Ovary (tissue), 9 donors: ENCODE measurements around the gene TRIP4. TPM values are rescaled to one million over a fixed set of nuclear protein-coding genes. Genes with fewer than 3 reads are reported as not detected.

ENCODE experiments used
- DNase-seq, 5 donors: peaks; one replicate each; pipeline ENCODE4 v3.0.0-alpha.2; 2019 to 2020
- H3K27ac ChIP-seq, 2 donors: fragments of 200-600 bp; one replicate each; pipeline versions ENCODE4 v1.5.1 to v1.8.0; 2019 to 2022
- H3K27me3 ChIP-seq: fragments of 200-600 bp; one replicate; pipeline ENCODE4 v1.8.0; 2022
- H3K36me3 ChIP-seq: fragments of 200-600 bp; sonication (generic); one replicate; pipeline ENCODE4 v1.5.1; 2019
- H3K4me1 ChIP-seq: one replicate; pipeline ENCODE4 v1.8.1; 2013; ENCODE audit warnings: mild to moderate bottlenecking, moderate library complexity; ENCODE audit not compliant: insufficient read depth
- H3K4me3 ChIP-seq: fragments of 200-600 bp; sonication (generic); one replicate; pipeline ENCODE4 v1.5.1; 2017
- H3K9me3 ChIP-seq, 2 donors: fragments of 200-600 bp in 1 of 2; sonication (generic) in 1 of 2; one replicate each; pipeline versions ENCODE4 v1.5.1 to v1.8.1; 2013 to 2019; ENCODE audit warnings: mild to moderate bottlenecking in 1 of 2, moderate library complexity in 1 of 2
- CTCF ChIP-seq, 3 donors: fragments of 450-650 bp in 2 of 3; fragments of 200-600 bp in 1 of 3; IDR thresholded peaks; one replicate each; pipeline versions ENCODE4 v1.5.1 to v1.8.0; 2016 to 2022; ENCODE audit warnings: antibody characterized with exemption in 3 of 3, mild to moderate bottlenecking in 1 of 3
- EP300 ChIP-seq: sonication (generic); formaldehyde crosslinking; IDR thresholded peaks from one replicate; pipeline ENCODE4 v1.6.1; 2017; ENCODE audit warnings: antibody characterized with exemption
- POLR2A ChIP-seq: fragments of 450-650 bp; IDR thresholded peaks from one replicate; pipeline ENCODE4 v1.6.1; 2017; ENCODE audit warnings: antibody characterized with exemption, mild to moderate bottlenecking, moderate library complexity
- WGBS, 3 donors: extraction: QIAGEN DNeasy Blood & Tissue Kit in 1 of 3; methylation state at CpG; one replicate each; pipeline versions ENCODE4 v1.1.5 to v1.1.7; 2013 to 2017; 5-methylcytosine and 5-hydroxymethylcytosine counted together
- intact Hi-C, 4 donors: fragments of 100-400 bp; cut with DNase I; formaldehyde crosslinking; loops; one replicate each; pipeline versions ENCODE4 v1.11.0 to v1.15.1; 2022 to 2023
- polyA plus RNA-seq, 2 donors: library from polyadenylated mRNA; stranded (reverse); fragments of 200-250 nt in 1 of 2; fragments of 350-450 nt in 1 of 2; fragmentation: Illumina TruSeq in 1 of 2; extraction: RNeasy Lipid Tissue Mini Kit (QIAGEN cat#74804) in 1 of 2; gene quantifications; one replicate each; pipeline ENCODE4 v1.2.3, GENCODE V29; 2013 to 2014
- total RNA-seq, 7 donors: library from RNA; depleted of rRNA in 2 of 7; stranded (reverse); fragments of >200 nt in 2 of 7; fragmentation: NEBNext Ultra II Directional in 3 of 7; extraction: Animal tissue kit (Norgen Biotek cat#: 25700) in 3 of 7; gene quantifications; one replicate each; pipeline versions ENCODE4 v1.1.0 to v1.2.4, GENCODE V29; 2016 to 2023
- donor health status: DM: no; HTN: no; CAD: no; lungs with moderate emphysema.
- donor health status: DM: no; HTN: no; CAD: no.
- donor health status: Bipolar disorder and iron deficiency.
- donor health status: DM: yes; HTN: yes; CAD: no.
- donor health status: DM: no; HTN: no; CAD: no.
- donor health status: DM: yes; HTN: yes; CAD: no.

Gene TRIP4
- total and polyA plus RNA-seq, 9 donors: 7.4 to 24.0 (median 18.6) TPM

- intact Hi-C loops: loop anchor here in 1 of 4 donors (10.0 kb wide), 1 partner anchor 231 kb away; no protein-coding TSS in a partner anchor
- no peaks in the 10 kb centered on the region for H3K36me3 ChIP-seq
- no peaks in the 10 kb centered on the region for H3K27me3 ChIP-seq
- H3K4me3 ChIP-seq: no peak overlapping the region
- WGBS, 3 donors: 35 to 43% (median 37%) methylated on average over 3 of the region's 3 CpGs
- H3K9me3 ChIP-seq: no peaks in the 10 kb centered on the region
- DNase-seq: no peak
- peak overlapping the region in 1 of 2 donors; percentile 13 for H3K27ac ChIP-seq
- TF ChIP-seq EP300 (no peak), CTCF (IDR thresholded peaks at IDR 0.05) (no peak), POLR2A (no peak)
- no peaks in the 10 kb centered on the region for H3K4me1 ChIP-seq
These were observed 56.3 kb downstream of the TRIP4 start for GRCh38 chr15:64443747-64444621.

- H3K27me3 ChIP-seq: no peaks in the 10 kb centered on the region
- H3K36me3 ChIP-seq: no peaks in the 10 kb centered on the region
- H3K4me3 ChIP-seq: no peak overlapping the region
- no peaks in the 10 kb centered on the region for H3K4me1 ChIP-seq
- peak overlapping the region in 1 of 2 donors; percentile 13 for H3K27ac ChIP-seq
- intact Hi-C loops: loop anchor here in 1 of 4 donors (10.0 kb wide), 1 partner anchor 230 kb away; no protein-coding TSS in a partner anchor
- TF ChIP-seq CTCF (IDR thresholded peaks at IDR 0.05): no peak
- TF ChIP-seq POLR2A: no peak
- no peak for TF ChIP-seq EP300
- no peak for DNase-seq
- no peaks in the 10 kb centered on the region for H3K9me3 ChIP-seq
These were observed 57.2 kb downstream of the TRIP4 start for GRCh38 chr15:64444836-64445235.

- no peak overlapping the region for H3K27ac ChIP-seq
- no peaks in the 10 kb centered on the region for H3K27me3 ChIP-seq
- H3K4me1 ChIP-seq: no peaks in the 10 kb centered on the region
- no peak for DNase-seq
- TF ChIP-seq CTCF (IDR thresholded peaks at IDR 0.05) (no peak), EP300 (no peak), POLR2A (no peak)
- H3K36me3 ChIP-seq: no peaks in the 10 kb centered on the region
- WGBS, 3 donors: 93 to 96% (median 94%) methylated on average over 6 of the region's 6 CpGs
- no peak overlapping the region for H3K4me3 ChIP-seq
- H3K9me3 ChIP-seq: no peaks in the 10 kb centered on the region
- intact Hi-C loops: loop anchor here in 1 of 4 donors (10.0 kb wide), 1 partner anchor 227 kb away; no protein-coding TSS in a partner anchor
These were observed 60.1 kb downstream of the TRIP4 start for GRCh38 chr15:64447536-64448315.

- peak; percentile 41 to 67 (median 49) for DNase-seq
- Histone ChIP-seq H3K9me3 (no peaks in the 10 kb centered on the region), H3K27ac (peak overlapping the region in 1 of 2 donors; percentile 32), H3K36me3 (no peaks in the 10 kb centered on the region), H3K27me3 (no peaks in the 10 kb centered on the region), H3K4me3 (no peak overlapping the region), H3K4me1 (peaks cover 1% of the 10 kb centered on the region)
- WGBS, 3 donors: 67 to 72% (median 70%) methylated on average over 6 of the region's 6 CpGs
- no peak for TF ChIP-seq EP300
- TF ChIP-seq POLR2A: no peak
- TF ChIP-seq CTCF (IDR thresholded peaks at IDR 0.05): no peak
- intact Hi-C loops: no loop called here
These were observed 65.5 kb downstream of the TRIP4 start for GRCh38 chr15:64452988-64453688.
